PFSK-1 (cell line): ENCODE results near the gene TANGO2.

Source experiments
- POLR2AphosphoS5 ChIP-seq: IDR thresholded peaks from 2 replicates; pipeline ENCODE4 v1.6.1; 2012; ENCODE audit warnings: low read depth, mild to moderate bottlenecking, control low read depth, low read length, moderate library complexity
- TF ChIP-seq, protein P1 (sequence below), 2 experiments: IDR thresholded peaks; 2 replicates each; pipeline versions ENCODE4 v1.6.1 to v1.8.0; 2011 to 2012; ENCODE audit warnings: low read depth in 2 of 2, low read length in 2 of 2, control low read depth in 1 of 2, inconsistent platforms in 1 of 2, mild to moderate bottlenecking in 1 of 2, moderate library complexity in 1 of 2; ENCODE audit not compliant: insufficient read depth in 1 of 2

DNA sequence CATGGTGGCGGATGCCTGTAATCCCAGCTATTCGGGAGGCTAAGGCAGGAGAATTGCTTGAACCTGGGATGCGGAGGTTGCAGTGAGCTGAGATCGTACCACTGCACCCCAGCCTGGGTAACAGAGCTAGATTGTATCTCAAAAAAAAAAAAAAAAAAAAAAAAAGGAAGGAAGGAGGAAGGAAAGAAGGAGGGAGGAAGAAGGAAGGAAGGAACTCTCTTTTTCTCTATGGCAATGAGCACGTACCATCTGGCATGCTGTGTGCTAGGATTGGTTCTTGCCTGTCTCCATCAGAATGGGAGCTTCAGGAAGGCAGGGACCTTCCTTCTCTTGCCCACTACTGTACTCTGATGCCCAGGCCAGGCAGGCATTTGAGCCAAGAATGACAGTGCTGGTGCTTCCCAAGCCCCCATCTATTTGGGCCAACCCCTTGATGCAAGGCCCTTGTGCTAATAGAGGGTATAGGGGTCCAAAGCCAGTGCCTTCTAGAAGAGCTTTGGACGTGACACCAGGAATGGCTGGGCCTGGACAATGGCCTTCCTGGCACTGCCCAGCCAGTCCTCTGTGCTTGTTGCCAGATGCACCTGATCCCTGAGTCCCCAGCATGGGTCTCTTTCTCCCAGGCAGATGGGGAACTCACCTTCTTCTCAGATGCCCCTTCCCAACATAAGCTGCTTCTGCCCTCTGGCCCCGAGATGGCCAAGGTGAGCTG lies 48.6 kb downstream of the TANGO2 start:
- no peak for TF ChIP-seq POLR2AphosphoS5
- TF ChIP-seq, protein P1, sequence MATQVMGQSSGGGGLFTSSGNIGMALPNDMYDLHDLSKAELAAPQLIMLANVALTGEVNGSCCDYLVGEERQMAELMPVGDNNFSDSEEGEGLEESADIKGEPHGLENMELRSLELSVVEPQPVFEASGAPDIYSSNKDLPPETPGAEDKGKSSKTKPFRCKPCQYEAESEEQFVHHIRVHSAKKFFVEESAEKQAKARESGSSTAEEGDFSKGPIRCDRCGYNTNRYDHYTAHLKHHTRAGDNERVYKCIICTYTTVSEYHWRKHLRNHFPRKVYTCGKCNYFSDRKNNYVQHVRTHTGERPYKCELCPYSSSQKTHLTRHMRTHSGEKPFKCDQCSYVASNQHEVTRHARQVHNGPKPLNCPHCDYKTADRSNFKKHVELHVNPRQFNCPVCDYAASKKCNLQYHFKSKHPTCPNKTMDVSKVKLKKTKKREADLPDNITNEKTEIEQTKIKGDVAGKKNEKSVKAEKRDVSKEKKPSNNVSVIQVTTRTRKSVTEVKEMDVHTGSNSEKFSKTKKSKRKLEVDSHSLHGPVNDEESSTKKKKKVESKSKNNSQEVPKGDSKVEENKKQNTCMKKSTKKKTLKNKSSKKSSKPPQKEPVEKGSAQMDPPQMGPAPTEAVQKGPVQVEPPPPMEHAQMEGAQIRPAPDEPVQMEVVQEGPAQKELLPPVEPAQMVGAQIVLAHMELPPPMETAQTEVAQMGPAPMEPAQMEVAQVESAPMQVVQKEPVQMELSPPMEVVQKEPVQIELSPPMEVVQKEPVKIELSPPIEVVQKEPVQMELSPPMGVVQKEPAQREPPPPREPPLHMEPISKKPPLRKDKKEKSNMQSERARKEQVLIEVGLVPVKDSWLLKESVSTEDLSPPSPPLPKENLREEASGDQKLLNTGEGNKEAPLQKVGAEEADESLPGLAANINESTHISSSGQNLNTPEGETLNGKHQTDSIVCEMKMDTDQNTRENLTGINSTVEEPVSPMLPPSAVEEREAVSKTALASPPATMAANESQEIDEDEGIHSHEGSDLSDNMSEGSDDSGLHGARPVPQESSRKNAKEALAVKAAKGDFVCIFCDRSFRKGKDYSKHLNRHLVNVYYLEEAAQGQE (IDR thresholded peaks at IDR 0.05; ENCODE audit: insufficient read depth in 1 of 2, low read depth in 2 of 2, low read length in 2 of 2): no peak
